Measurements from ENCODE around the gene MXD4. TPM values are rescaled to one million over a fixed set of nuclear protein-coding genes. Genes with fewer than 3 reads are reported as not detected.

MXD4 gene
- total RNA-seq, 1 experiment from 2014 or later: 11.7 TPM

DNA sequence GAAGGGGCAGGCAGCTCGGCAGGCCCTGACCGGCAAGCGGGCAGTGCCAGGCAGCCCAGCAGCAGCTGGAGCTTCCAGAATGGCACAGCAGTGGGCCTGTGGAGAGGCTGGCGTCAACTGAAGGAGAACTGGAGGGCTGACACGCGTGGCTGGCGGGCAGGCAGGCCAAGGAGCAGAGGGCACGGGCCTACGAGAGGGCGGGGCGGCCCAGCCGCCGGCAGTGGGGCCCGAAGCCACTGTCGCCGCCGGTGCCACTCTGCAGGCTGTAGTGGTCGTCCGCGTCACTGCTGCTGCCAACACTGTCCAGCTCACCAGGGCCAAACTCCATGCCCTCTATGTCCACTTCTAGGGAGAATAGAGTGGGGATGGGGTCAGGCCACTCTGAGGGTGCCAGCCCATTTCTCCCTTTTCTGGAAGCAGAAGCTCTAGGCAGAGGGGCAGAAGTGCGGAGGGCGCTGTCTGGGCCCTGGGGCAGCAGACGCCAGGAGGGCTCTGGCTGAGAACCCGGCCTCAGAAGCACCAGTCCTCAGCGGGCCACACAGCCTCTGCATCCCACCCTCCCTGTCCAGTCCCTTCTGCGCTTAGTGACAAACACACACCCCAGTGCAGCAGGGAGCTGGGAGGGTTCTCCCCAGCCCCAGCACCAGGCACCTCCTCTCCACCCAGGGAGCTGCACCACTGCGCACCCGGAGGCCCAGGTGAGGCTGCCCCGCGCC lies 11.4 kb downstream of the MXD4 start:
- Histone ChIP-seq H3K36me3 (no peaks in the 10 kb centered on the region), H3K4me1 (replicated peaks) (no peaks in the 10 kb centered on the region), H3K4me3 (no peak overlapping the region), H3K27me3 (replicated peaks) (no peaks in the 10 kb centered on the region), H3K9me3 (replicated peaks) (no peaks in the 10 kb centered on the region), H3K27ac (no peak overlapping the region)
- no peak for DNase-seq (ENCODE audit: low read depth in 1 of 2, low spot score in 2 of 2)

DNA sequence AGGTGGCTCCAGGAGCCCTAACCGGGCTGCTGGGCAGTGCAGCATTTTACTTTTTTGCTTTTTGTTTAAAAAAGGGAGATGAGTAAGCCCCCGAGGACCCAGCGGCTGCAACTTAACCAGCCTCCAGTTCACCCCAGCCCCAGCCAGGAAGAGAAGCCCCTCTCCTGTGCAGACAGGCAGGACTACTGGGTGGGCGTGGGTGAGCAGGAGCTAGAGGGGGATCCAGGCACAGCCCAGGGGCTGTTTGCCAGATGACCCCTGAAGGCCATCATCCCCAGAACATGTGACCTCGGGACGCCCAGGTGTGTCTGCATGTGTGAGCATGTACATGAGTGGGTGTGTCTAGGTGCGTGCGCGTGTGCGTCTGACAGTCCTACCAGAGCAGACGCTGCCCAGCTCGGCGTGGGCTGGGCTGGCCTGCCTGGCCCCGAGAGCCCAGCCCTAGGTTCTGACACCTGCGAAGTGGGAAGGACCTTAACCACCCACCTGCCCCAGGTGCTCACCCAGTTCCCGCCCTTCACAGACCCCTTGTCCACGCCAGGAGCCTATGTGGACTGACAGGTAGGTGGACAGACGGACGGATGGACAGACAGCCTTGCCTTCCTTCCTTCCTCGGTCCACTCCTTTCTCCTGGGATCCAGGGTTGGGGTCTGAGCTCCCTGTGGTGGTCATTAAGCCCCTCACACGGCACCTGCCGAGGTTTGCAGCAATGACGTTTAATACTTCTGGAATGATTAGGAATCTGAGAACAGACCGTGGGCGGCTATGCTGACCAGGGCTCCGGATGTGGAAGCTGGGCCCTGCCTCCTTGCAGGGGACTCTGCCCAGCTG lies 12.2 kb downstream of the MXD4 start:
- no peak overlapping the region for H3K4me3 ChIP-seq
- no peaks in the 10 kb centered on the region for H3K36me3 ChIP-seq
- H3K27ac ChIP-seq: no peak overlapping the region
- H3K9me3 ChIP-seq (replicated peaks): no peaks in the 10 kb centered on the region
- DNase-seq (ENCODE audit: low read depth in 1 of 2, low spot score in 2 of 2): no peak
- no peaks in the 10 kb centered on the region for H3K4me1 ChIP-seq (replicated peaks)
- no peaks in the 10 kb centered on the region for H3K27me3 ChIP-seq (replicated peaks)

DNA sequence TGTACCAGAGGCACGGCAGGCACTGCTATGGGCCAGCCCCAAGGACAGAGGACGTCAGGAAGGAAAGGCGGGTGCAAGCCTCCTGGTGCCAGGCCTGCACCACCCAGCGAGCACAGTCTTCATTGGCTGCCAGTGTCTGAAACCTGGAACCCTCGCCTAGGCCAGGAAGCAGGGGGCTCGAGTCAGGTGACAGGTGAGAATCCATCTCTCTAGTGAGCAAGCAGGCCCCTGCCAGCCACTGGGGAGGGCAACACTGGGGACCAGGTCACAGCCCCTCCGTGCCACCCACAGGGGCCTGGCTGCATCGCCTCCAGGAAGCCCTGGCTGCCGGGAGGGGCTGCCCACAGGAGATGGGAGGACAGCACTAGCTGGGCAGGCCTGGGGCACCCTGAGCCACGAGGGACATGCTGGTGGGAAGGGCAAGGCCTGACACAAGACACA lies 13.1 kb downstream of the MXD4 start:
- DNase-seq (ENCODE audit: low read depth in 1 of 2, low spot score in 2 of 2): peak in 1 of 2 experiments; percentile 24
- Histone ChIP-seq H3K27me3 (replicated peaks) (no peaks in the 10 kb centered on the region), H3K27ac (no peak overlapping the region), H3K9me3 (replicated peaks) (no peaks in the 10 kb centered on the region), H3K4me1 (replicated peaks) (no peaks in the 10 kb centered on the region), H3K36me3 (no peaks in the 10 kb centered on the region), H3K4me3 (no peak overlapping the region)

DNA sequence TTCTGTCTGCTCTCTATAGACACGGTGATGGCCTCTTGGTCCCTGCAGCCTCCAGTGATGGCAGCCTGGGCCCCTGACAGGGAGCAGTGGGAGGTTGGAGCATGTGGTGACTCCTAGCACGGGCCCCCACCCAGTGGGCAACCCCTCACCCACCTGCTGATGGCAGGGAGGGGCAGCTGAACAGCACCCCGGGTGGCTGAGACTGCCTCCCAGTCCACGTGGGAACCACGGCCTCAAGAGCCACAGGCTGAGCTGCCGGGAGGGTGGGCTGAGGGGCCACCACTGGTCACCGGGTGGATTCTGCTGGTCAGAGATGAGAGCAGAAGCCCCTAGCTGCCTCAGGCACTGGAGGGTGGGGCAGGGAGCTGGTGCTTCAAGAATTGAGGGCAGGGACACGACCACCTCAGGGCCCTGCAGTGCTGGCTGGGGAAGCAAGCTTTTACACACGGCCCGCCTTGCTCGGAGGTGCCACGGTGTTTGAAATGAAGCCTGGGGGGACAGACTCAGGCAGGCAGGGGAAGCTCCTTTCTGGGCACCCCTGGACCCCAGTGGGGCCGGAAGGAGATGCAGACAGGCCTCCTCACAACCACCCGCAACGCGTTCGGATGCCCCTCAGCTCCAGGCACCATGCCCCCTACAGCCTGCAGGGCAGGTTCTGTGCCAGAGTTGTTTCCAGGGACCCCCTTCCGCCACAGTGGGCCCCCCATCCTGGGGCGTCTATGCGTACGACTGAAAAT lies 13.7 kb downstream of the MXD4 start:
- Histone ChIP-seq H3K9me3 (replicated peaks) (no peaks in the 10 kb centered on the region), H3K4me3 (no peak overlapping the region), H3K27me3 (replicated peaks) (no peaks in the 10 kb centered on the region), H3K27ac (no peak overlapping the region), H3K4me1 (replicated peaks) (no peaks in the 10 kb centered on the region), H3K36me3 (no peaks in the 10 kb centered on the region)
- peak in 1 of 2 experiments; percentile 22 for DNase-seq (ENCODE audit: low read depth in 1 of 2, low spot score in 2 of 2)

DNA sequence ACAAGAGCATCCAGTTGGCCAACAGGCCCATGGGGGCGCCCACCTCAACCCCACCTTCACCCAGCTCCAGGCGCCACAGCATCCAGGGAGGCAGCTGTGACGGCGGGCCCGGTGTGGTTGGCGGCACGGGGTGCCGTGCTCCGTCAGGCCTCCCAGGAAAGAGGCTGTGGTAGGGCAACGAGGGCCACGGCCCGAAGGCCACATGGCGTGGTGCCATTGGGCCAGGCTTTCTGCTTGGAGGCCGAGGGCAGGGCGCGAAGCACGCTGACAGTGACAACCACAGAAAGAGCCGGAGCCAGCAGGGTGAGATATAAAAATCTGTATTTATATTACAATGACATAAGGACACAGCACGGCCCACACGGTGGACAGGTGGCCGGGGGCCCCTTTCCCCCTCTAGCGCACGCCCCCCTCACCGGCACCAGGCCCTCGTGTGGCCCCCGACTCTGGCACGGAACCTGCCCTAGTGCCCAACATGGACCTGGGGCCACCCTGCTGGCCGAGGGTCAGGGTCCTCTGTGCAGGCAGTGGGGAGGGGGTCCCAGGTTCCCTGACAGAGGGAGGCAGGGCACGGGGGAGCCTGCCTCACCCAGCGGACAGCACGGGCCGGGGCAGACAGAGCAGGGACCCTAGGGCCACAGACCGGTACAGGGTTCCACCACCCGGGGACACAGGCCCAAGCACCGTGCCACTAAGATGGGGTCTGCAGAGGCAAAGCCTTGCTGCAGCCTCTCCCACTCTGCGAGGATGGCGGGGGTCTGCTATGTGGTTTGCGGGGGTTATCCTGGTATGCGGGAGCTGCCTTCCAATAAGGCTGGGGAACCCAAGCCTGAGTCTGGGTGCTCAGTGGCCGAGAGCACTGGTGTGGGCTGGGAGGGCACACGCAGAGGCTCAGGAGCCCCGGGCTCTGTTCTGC lies 14.5 kb downstream of the MXD4 start:
- H3K9me3 ChIP-seq (replicated peaks): no peaks in the 10 kb centered on the region

DNA sequence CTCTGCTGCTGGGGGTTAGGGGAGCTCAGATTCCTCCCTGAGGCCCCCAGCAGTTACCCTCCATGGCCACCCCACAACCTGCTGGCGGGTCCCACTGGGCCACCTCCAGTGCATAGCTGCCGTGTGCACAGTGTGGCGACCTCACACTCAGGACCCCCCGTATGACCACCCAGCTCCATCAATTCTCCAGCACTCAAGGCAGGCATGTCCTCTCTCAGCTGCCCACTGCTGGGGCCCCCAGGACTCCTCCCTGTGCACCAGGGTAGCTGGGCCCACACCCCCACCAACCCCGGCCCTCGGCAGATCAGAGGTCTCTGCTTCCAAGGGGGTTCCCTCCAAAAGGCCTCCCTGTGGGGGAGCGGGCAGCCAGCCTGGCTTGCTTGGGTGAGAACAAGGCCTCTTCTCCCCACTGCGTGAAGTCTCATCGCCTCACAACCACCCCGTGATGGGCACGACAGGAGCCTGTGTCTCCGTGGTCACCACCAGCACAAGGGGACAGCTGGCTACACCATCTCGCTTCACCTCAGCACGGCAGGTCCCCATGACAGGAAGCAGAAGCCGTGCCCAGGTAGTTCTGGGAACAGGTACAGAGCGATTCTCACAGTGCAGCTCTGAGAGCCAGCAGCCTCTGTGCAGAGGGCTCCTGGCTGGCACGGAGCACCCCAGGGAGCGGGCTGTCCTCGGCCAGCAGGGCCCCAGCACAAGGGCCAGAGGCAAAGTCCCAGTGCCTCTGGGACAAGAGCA lies 15.4 kb downstream of the MXD4 start:
- DNase-seq (ENCODE audit: low read depth in 1 of 2, low spot score in 2 of 2): no peak
- no peaks in the 10 kb centered on the region for H3K27me3 ChIP-seq (replicated peaks)
- H3K27ac ChIP-seq: no peak overlapping the region
- no peaks in the 10 kb centered on the region; the same call in 1 of the 2 replicates for H3K36me3 ChIP-seq
- no peak overlapping the region for H3K4me3 ChIP-seq
- no peaks in the 10 kb centered on the region for H3K9me3 ChIP-seq (replicated peaks)
- no peaks in the 10 kb centered on the region for H3K4me1 ChIP-seq (replicated peaks)

More for the DNA sequence above, 14.5 kb downstream of the MXD4 start:
- Histone ChIP-seq H3K4me1 (replicated peaks) (no peaks in the 10 kb centered on the region), H3K27ac (no peak overlapping the region), H3K36me3 (no peaks in the 10 kb centered on the region), H3K27me3 (replicated peaks) (no peaks in the 10 kb centered on the region), H3K4me3 (no peak overlapping the region)
- no peak for DNase-seq (ENCODE audit: low read depth in 1 of 2, low spot score in 2 of 2)

DNA sequence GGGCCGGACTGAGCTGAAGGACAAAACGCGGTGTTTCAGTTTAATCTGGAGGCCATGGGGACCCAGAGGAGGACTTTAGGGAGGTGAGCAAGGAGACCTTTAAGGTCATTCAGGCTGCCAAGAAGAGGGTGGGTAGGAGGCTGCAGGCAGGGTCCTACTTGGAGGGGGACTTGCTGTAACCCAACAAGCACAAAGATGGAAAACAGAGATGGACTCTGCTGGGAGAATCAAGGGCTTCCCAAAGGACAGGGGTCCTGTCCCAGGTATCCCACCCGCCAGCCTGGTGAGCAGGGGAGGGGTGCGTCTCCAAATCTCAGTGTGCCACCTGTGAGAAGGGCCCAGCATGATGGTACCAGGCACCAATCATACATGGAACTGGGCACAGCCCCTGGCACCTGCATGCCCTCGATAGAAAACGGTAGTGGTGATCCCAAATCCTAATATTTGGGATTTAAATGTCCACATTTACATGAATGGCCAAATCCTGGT lies 16.1 kb downstream of the MXD4 start:
- Histone ChIP-seq H3K27me3 (replicated peaks) (no peaks in the 10 kb centered on the region), H3K4me1 (replicated peaks) (no peaks in the 10 kb centered on the region), H3K4me3 (no peak overlapping the region), H3K27ac (no peak overlapping the region), H3K36me3 (no peaks in the 10 kb centered on the region; the same call in 1 of the 2 replicates), H3K9me3 (replicated peaks) (no peaks in the 10 kb centered on the region)
- DNase-seq (ENCODE audit: low read depth in 1 of 2, low spot score in 2 of 2): no peak

DNA sequence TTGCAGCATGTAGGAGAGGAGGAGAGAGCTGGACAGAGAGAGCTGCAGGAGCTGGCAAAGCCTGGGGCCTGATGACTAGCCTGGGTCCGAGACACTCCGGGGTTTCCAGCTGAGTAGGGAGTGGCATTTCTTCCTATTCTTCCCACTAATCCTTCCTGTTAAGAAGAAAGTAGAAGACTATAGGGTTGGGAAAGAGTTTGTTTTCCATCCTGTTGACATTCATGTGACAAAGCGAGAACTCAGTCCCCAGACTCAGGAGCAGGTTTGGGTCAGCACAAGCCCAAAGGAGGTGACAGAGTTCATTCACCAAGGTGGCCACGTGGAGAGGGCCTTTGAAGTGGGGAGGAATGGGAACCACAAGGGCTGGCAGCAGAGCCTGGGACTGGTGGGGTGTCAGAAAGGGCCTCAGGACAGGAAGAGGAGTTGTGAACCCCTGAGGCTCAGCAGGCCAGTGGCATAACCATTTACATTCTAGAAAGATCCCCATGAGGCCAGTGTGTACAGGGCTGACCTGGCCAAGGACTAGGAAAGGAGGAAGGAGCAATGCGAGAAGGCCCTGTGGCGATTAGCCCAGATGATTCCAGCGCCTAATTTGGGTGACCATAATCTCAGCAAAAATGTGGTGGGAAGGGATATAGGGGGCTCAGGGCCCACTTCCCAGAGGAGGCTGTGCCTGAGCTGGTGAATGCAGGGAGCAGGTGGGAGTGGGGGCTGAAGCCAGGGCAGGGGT lies 16.7 kb downstream of the MXD4 start:
- Histone ChIP-seq H3K27me3 (replicated peaks) (no peaks in the 10 kb centered on the region), H3K27ac (no peak overlapping the region), H3K4me3 (no peak overlapping the region), H3K9me3 (replicated peaks) (no peaks in the 10 kb centered on the region), H3K36me3 (no peaks in the 10 kb centered on the region; the same call in 1 of the 2 replicates), H3K4me1 (replicated peaks) (0 out of 2 replicates have a peak, but pooled peaks cover 4% of the 10 kb centered on the region)
- no peak for DNase-seq (ENCODE audit: low read depth in 1 of 2, low spot score in 2 of 2)

DNA sequence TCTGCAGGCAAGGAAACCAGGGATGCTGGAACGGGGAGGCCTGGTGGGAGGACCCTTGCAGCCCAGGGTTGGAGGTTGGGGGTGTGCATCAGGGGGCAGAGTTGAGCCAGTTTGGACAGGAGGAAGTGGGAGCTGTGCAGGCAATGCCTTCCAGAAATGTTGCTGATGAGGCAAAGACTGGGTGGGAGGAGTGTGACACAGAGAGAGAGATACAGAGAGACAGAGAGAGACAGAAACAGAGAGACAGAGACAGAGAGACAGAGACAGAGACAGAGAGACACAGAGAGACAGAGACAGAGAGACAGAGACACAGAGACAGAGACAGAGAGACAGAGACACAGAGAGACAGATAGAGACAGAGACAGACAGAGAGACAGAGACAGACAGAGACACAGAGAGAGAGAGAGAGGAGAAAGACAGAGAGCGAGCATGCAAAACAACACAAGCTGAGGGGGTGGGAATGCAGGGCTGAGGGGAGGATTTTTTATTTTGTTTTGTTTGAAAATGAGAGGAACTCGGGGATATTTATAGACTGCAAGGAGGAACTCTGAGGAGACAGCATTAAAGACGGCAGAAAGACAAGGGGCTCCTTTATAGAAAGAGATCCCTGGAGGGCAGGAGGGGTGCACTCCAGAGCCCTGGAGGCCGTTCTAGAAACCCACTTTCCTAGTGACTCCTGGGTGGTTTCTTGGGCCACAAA lies 18.1 kb downstream of the MXD4 start:
- peak; percentile 10 to 43 for DNase-seq (ENCODE audit: low read depth in 1 of 2, low spot score in 2 of 2)

DNA sequence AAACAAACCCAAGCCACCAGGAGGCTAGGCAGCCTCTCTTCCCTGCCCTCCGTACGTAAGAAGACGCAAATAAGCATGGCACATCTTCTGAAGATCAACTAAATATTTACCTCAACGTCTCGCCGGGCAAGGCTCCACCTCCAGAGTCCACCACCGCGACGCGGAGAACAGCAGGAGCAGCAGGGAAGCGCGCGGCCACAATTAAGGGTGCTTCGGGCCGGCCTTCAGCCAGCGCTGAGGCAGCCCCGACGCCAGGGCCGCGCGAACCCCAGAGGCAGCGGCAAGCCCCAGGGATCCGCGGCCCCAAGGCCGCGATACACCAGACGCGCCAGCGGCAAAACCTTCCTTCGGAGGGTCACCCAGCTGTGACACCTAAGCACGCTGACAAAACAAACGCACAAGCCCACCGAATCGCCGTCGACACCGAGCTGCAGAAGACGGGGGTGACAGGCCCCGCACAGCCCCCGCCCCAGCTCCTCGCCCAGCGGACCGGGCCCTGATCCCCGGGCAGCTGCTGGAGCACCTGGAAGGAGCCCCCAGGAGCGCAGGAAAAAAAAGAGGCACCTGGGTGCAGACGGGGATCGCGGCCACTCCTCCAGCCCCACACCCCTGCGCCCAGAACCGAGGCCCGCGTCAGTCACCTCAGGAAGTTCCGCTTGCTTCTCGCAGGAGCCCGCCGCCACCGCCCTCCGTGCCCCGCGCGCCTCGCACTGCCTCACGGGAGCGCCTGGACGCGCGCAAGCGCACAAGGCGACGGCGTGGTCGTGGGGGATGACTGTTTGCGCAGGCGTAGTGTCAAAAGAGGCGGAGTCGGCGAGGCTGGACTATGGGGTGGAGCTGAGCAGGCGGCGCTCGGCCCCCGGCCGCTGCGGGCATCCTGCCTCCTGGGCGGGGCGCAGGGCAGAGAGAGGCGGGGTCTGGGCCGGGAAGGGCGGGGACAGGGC lies 20.2 kb downstream of the MXD4 start, which contains the start of the genes HAUS3 and POLN:
HAUS3 (minus strand) TSS at position 712 of the 944 bp plus-strand sequence. CDS start 1,175 bp downstream, outside the sequence.
POLN (minus strand) TSS at position 712 of the 944 bp plus-strand sequence. CDS start 12,890 bp downstream, outside the sequence.
- 0 out of 2 replicates have a peak, but pooled peaks cover 4% of the 10 kb centered on the region for H3K4me1 ChIP-seq (replicated peaks)
- peaks cover 3% of the 10 kb centered on the region; the same call in 1 of the 2 replicates for H3K36me3 ChIP-seq
- no peak within 1 kb of the TSS for H3K27ac ChIP-seq
- H3K9me3 ChIP-seq (replicated peaks): no peaks in the 10 kb centered on the region
- H3K4me3 ChIP-seq: peak within 1 kb of the TSS; percentile 75
- no peaks in the 10 kb centered on the region for H3K27me3 ChIP-seq (replicated peaks)
- DNase-seq (ENCODE audit: low read depth in 1 of 2, low spot score in 2 of 2): peak; percentile 83 to 93

More for the DNA sequence above, 18.1 kb downstream of the MXD4 start:
- H3K36me3 ChIP-seq: no peaks in the 10 kb centered on the region; the same call in 1 of the 2 replicates
- no peaks in the 10 kb centered on the region for H3K27me3 ChIP-seq (replicated peaks)
- H3K9me3 ChIP-seq (replicated peaks): no peaks in the 10 kb centered on the region
- H3K4me3 ChIP-seq: no peak overlapping the region
- no peak overlapping the region for H3K27ac ChIP-seq
- 0 out of 2 replicates have a peak, but pooled peaks cover 4% of the 10 kb centered on the region for H3K4me1 ChIP-seq (replicated peaks)
